HEK293 (cell line): Measurements from ENCODE around the gene SORL1.

ENCODE experiments used
- CTCF ChIA-PET: fragments of 350-600 bp; formaldehyde crosslinking; extraction: SDS; loops from one replicate; lab custom pipeline; 2021; ENCODE audit warnings: antibody characterized with exemption; lab: Yijun Ruan, JAX
- POLR2A ChIA-PET: fragments of 300-600 bp; formaldehyde crosslinking; extraction: SDS; loops from one replicate; lab custom pipeline; 2020; ENCODE audit warnings: antibody characterized with exemption, inconsistent platforms; lab: Yijun Ruan, JAX
- H3K27ac ChIP-seq: fragments of 200-500 bp; sonication (Bioruptor generic); 2 replicates; pipeline ENCODE4 v1.5.1; 2014; ENCODE audit warnings: low read depth, low read length, control low read depth, inconsistent platforms; ENCODE audit errors: extremely low read depth
- H3K36me3 ChIP-seq, 2 experiments: fragments of 200-500 bp in 1 of 2; sonication (Bioruptor generic) in 1 of 2; 1 replicate in 1 of 2; 2 replicates in 1 of 2; pipeline ENCODE4 v1.5.1; 2014 to 2017; ENCODE audit warnings: inconsistent platforms in 2 of 2, low read length in 2 of 2; ENCODE audit not compliant: control insufficient read depth in 2 of 2, insufficient read depth in 1 of 2
- H3K4me1 ChIP-seq: fragments of 200-500 bp; sonication (Bioruptor generic); 2 replicates; pipeline ENCODE4 v1.5.1; 2014; ENCODE audit warnings: mild to moderate bottlenecking, low read length, inconsistent platforms; ENCODE audit not compliant: control insufficient read depth, insufficient read depth
- H3K4me3 ChIP-seq: 2 replicates; pipeline ENCODE4 v1.5.1; 2011; ENCODE audit warnings: low read depth, mild to moderate bottlenecking, control low read depth, low read length, moderate library complexity
- H3K9me3 ChIP-seq: fragments of 200-500 bp; sonication (Bioruptor generic); 2 replicates; pipeline ENCODE4 v1.5.1; 2014; ENCODE audit warnings: low read depth, low read length, inconsistent platforms; ENCODE audit not compliant: control insufficient read depth, insufficient read depth
- GFI1B ChIP-seq: fragments of 450-650 bp; formaldehyde crosslinking; IDR thresholded peaks from 2 replicates; pipeline ENCODE4 v1.5.1; 2016; ENCODE audit warnings: missing biosample characterization, missing genetic modification characterization
- KLF9 ChIP-seq: fragments of 450-650 bp; formaldehyde crosslinking; IDR thresholded peaks from 2 replicates; pipeline ENCODE4 v1.5.1; 2016; ENCODE audit warnings: missing biosample characterization, missing genetic modification characterization, low read depth
- OSR2 ChIP-seq: fragments of 450-650 bp; formaldehyde crosslinking; IDR thresholded peaks from 2 replicates; pipeline ENCODE4 v1.5.1; 2016; ENCODE audit warnings: missing biosample characterization, missing genetic modification characterization
- OVOL3 ChIP-seq: fragments of 450-650 bp; formaldehyde crosslinking; IDR thresholded peaks from 2 replicates; pipeline ENCODE4 v1.5.1; 2016; ENCODE audit warnings: missing biosample characterization, missing genetic modification characterization
- SP3 ChIP-seq: fragments of 450-650 bp; formaldehyde crosslinking; IDR thresholded peaks from 2 replicates; pipeline ENCODE4 v1.5.1; 2016; ENCODE audit warnings: missing biosample characterization, missing genetic modification characterization
- WT1 ChIP-seq: fragments of 450-650 bp; formaldehyde crosslinking; IDR thresholded peaks from 2 replicates; pipeline ENCODE4 v1.5.1; 2016; ENCODE audit warnings: missing biosample characterization, missing genetic modification characterization
- YY2 ChIP-seq: fragments of 450-650 bp; formaldehyde crosslinking; IDR thresholded peaks from 2 replicates; pipeline ENCODE4 v1.5.1; 2016; ENCODE audit warnings: missing biosample characterization, missing genetic modification characterization
- ZBTB8A ChIP-seq: fragments of 450-650 bp; formaldehyde crosslinking; IDR thresholded peaks from 2 replicates; pipeline ENCODE4 v1.5.1; 2016; ENCODE audit warnings: missing biosample characterization, missing genetic modification characterization
- ZFP69B ChIP-seq: fragments of 450-650 bp; formaldehyde crosslinking; IDR thresholded peaks from 2 replicates; pipeline ENCODE4 v1.5.1; 2016; ENCODE audit warnings: missing biosample characterization, missing genetic modification characterization
- ZIC2 ChIP-seq: fragments of 450-650 bp; formaldehyde crosslinking; IDR thresholded peaks from 2 replicates; pipeline ENCODE4 v1.5.1; 2016; ENCODE audit warnings: missing biosample characterization, missing genetic modification characterization
- ZNF140 ChIP-seq: fragments of 450-650 bp; formaldehyde crosslinking; IDR thresholded peaks from 2 replicates; pipeline ENCODE4 v1.5.1; 2016; ENCODE audit warnings: missing biosample characterization, missing genetic modification characterization
- ZNF202 ChIP-seq: fragments of 450-650 bp; formaldehyde crosslinking; IDR thresholded peaks from 2 replicates; pipeline ENCODE4 v1.5.1; 2016; ENCODE audit warnings: missing biosample characterization, missing genetic modification characterization, borderline replicate concordance
- ZNF223 ChIP-seq: fragments of 450-650 bp; formaldehyde crosslinking; IDR thresholded peaks from 2 replicates; pipeline ENCODE4 v1.5.1; 2016; ENCODE audit warnings: missing biosample characterization, missing genetic modification characterization
- ZNF24 ChIP-seq: fragments of 450-650 bp; formaldehyde crosslinking; IDR thresholded peaks from 2 replicates; pipeline ENCODE4 v1.5.1; 2016; ENCODE audit warnings: missing biosample characterization, missing genetic modification characterization
- ZNF423 ChIP-seq: fragments of 450-650 bp; formaldehyde crosslinking; IDR thresholded peaks from 2 replicates; pipeline ENCODE4 v1.5.1; 2016; ENCODE audit warnings: missing biosample characterization, missing genetic modification characterization
- ZNF426 ChIP-seq: fragments of 450-650 bp; formaldehyde crosslinking; IDR thresholded peaks from 2 replicates; pipeline ENCODE4 v1.5.1; 2017; ENCODE audit warnings: missing biosample characterization, missing genetic modification characterization, mild to moderate bottlenecking, inconsistent platforms, moderate library complexity
- ZNF473 ChIP-seq: fragments of 450-650 bp; formaldehyde crosslinking; IDR thresholded peaks from 2 replicates; pipeline ENCODE4 v1.5.1; 2017; ENCODE audit warnings: missing biosample characterization, missing genetic modification characterization
- ZNF548 ChIP-seq: fragments of 450-650 bp; formaldehyde crosslinking; IDR thresholded peaks from 2 replicates; pipeline ENCODE4 v1.5.1; 2016; ENCODE audit warnings: missing biosample characterization, missing genetic modification characterization
- ZNF549 ChIP-seq: fragments of 450-650 bp; IDR thresholded peaks from 2 replicates; pipeline ENCODE4 v1.5.1; 2018; ENCODE audit warnings: missing biosample characterization, missing genetic modification characterization, mild to moderate bottlenecking, inconsistent platforms, moderate library complexity
- ZNF571 ChIP-seq: fragments of 450-650 bp; formaldehyde crosslinking; IDR thresholded peaks from 2 replicates; pipeline ENCODE4 v1.5.0; 2017; ENCODE audit warnings: missing biosample characterization, missing genetic modification characterization
- ZNF585B ChIP-seq: fragments of 450-650 bp; formaldehyde crosslinking; IDR thresholded peaks from 2 replicates; pipeline ENCODE4 v1.5.1; 2016; ENCODE audit warnings: missing biosample characterization, missing genetic modification characterization
- ZNF791 ChIP-seq: fragments of 450-650 bp; formaldehyde crosslinking; IDR thresholded peaks from 2 replicates; pipeline ENCODE4 v1.5.1; 2016; ENCODE audit warnings: missing biosample characterization, missing genetic modification characterization
- ZSCAN30 ChIP-seq: fragments of 450-650 bp; IDR thresholded peaks from 2 replicates; pipeline ENCODE4 v1.5.1; 2018; ENCODE audit warnings: missing biosample characterization, mild to moderate bottlenecking, missing genetic modification characterization, moderate library complexity
- TF ChIP-seq, protein P1 (sequence below): fragments of 450-650 bp; formaldehyde crosslinking; IDR thresholded peaks from 2 replicates; pipeline ENCODE4 v1.5.1; 2016; ENCODE audit warnings: missing biosample characterization, missing genetic modification characterization
- TF ChIP-seq, protein P2 (sequence below): fragments of 450-650 bp; formaldehyde crosslinking; IDR thresholded peaks from 2 replicates; pipeline ENCODE4 v1.5.1; 2017; ENCODE audit warnings: missing biosample characterization, missing genetic modification characterization
- TF ChIP-seq, protein P3 (sequence below): fragments of 450-650 bp; IDR thresholded peaks from 2 replicates; pipeline ENCODE4 v1.5.1; 2018; ENCODE audit warnings: missing biosample characterization, missing genetic modification characterization
- TF ChIP-seq, protein P4 (sequence below): fragments of 450-650 bp; formaldehyde crosslinking; IDR thresholded peaks from 2 replicates; pipeline ENCODE4 v1.5.1; 2016; ENCODE audit warnings: missing biosample characterization, missing genetic modification characterization

SORL1 gene

DNA sequence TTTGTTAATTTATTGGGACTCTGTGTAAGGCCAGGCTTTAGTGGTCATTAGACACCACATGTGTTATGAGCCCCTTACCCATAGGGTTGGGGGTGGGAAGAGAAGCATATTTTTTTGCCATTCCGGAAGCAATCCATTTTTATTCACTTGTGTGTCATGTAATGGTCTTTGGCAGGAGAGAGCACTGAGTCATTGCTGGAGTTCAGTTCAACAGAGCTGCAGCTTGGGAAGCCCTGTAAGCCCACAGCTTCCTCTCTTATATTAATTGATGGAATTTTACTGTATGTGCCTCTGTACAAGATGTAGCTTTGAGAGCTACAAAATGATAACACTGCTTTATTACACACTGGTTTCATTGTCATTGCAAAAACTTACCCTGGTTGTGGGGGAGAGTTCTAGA, 177.9 kb downstream of the SORL1 start:
- POLR2A ChIA-PET = no interaction called here
- H3K27ac ChIP-seq = no peak overlapping the region

DNA sequence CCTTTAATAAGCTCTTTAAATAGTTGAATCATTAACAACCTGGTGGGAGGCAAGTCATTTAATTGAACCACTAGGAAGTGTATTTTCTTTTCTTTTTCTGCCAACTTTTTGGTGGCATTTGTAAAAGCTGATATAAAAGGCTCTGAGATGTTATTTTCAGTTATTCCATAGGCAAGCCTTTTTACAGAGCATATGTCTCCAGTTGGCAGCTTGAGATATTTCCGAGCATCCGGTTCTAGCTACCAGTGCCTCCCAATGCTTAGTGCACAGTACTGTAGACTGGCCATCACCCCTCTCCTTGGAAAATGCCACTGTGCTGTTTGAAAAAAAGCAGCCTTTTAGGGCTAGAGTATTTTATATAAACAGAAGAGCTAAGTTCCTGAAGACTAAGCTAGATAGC, 179.3 kb downstream of the SORL1 start:
- Histone ChIP-seq H3K36me3 (no peaks in the 10 kb centered on the region), H3K4me3 (no peak overlapping the region), H3K4me1 (no peaks in the 10 kb centered on the region; the same call in 1 of the 2 replicates), H3K27ac (no peak overlapping the region), H3K9me3 (no peaks in the 10 kb centered on the region)
- CTCF ChIA-PET = interaction anchor here (0.6 to 1.1 kb wide), 3 partner anchors 24 to 652 kb away, joined by 3 read pairs; no protein-coding TSS in a partner anchor
- POLR2A ChIA-PET = no interaction called here
- TF ChIP-seq ZNF549 (tag by site-specific recombination) = no peak
- TF ChIP-seq ZNF202 = no peak
- TF ChIP-seq YY2 (tag by site-specific recombination) = no peak
- no peak for TF ChIP-seq KLF9 (tag by site-specific recombination)
- TF ChIP-seq ZNF548 (tag by site-specific recombination) = no peak
- no peak for TF ChIP-seq ZIC2
- no peak for TF ChIP-seq OSR2 (tag by site-specific recombination)
- TF ChIP-seq ZNF473 (tag by site-specific recombination) = no peak
- no peak for TF ChIP-seq OVOL3 (tag by site-specific recombination)
- TF ChIP-seq, protein P1, sequence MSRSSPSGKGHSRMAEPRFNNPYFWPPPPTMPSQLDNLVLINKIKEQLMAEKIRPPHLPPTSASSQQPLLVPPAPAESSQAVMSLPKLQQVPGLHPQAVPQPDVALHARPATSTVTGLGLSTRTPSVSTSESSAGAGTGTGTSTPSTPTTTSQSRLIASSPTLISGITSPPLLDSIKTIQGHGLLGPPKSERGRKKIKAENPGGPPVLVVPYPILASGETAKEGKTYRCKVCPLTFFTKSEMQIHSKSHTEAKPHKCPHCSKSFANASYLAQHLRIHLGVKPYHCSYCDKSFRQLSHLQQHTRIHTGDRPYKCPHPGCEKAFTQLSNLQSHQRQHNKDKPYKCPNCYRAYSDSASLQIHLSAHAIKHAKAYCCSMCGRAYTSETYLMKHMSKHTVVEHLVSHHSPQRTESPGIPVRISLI = no peak
- TF ChIP-seq ZNF571 (tag by site-specific recombination) = no peak
- no peak for TF ChIP-seq ZBTB8A (tag by site-specific recombination)
- no peak for TF ChIP-seq ZNF791 (tag by site-specific recombination)
- TF ChIP-seq ZNF140 (tag by site-specific recombination) = no peak
- TF ChIP-seq GFI1B (tag by site-specific recombination) = no peak
- no peak for TF ChIP-seq ZNF426 (tag by site-specific recombination)
- TF ChIP-seq, all 188 proteins: peak for 0

More for the DNA sequence above, 177.9 kb downstream of the SORL1 start:
- no peaks in the 10 kb centered on the region for H3K36me3 ChIP-seq
- H3K4me3 ChIP-seq = no peak overlapping the region
- TF ChIP-seq, protein P2, sequence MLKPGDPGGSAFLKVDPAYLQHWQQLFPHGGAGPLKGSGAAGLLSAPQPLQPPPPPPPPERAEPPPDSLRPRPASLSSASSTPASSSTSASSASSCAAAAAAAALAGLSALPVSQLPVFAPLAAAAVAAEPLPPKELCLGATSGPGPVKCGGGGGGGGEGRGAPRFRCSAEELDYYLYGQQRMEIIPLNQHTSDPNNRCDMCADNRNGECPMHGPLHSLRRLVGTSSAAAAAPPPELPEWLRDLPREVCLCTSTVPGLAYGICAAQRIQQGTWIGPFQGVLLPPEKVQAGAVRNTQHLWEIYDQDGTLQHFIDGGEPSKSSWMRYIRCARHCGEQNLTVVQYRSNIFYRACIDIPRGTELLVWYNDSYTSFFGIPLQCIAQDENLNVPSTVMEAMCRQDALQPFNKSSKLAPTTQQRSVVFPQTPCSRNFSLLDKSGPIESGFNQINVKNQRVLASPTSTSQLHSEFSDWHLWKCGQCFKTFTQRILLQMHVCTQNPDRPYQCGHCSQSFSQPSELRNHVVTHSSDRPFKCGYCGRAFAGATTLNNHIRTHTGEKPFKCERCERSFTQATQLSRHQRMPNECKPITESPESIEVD (tag by site-specific recombination) = no peak
- TF ChIP-seq ZSCAN30 (no peak), SP3 (tag by site-specific recombination) (no peak), ZNF223 (tag by site-specific recombination) (no peak), WT1 (tag by site-specific recombination) (no peak), ZNF24 (tag by site-specific recombination) (no peak), ZNF585B (tag by site-specific recombination) (no peak), ZNF423 (tag by site-specific recombination) (no peak), ZFP69B (tag by site-specific recombination) (no peak)
- TF ChIP-seq, protein P3, sequence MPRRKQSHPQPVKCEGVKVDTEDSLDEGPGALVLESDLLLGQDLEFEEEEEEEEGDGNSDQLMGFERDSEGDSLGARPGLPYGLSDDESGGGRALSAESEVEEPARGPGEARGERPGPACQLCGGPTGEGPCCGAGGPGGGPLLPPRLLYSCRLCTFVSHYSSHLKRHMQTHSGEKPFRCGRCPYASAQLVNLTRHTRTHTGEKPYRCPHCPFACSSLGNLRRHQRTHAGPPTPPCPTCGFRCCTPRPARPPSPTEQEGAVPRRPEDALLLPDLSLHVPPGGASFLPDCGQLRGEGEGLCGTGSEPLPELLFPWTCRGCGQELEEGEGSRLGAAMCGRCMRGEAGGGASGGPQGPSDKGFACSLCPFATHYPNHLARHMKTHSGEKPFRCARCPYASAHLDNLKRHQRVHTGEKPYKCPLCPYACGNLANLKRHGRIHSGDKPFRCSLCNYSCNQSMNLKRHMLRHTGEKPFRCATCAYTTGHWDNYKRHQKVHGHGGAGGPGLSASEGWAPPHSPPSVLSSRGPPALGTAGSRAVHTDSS (tag by site-specific recombination) = no peak
- TF ChIP-seq, protein P4, sequence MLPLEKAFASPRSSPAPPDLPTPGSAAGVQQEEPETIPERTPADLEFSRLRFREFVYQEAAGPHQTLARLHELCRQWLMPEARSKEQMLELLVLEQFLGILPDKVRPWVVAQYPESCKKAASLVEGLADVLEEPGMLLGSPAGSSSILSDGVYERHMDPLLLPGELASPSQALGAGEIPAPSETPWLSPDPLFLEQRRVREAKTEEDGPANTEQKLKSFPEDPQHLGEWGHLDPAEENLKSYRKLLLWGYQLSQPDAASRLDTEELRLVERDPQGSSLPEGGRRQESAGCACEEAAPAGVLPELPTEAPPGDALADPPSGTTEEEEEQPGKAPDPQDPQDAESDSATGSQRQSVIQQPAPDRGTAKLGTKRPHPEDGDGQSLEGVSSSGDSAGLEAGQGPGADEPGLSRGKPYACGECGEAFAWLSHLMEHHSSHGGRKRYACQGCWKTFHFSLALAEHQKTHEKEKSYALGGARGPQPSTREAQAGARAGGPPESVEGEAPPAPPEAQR (tag by site-specific recombination) = no peak
- no peaks in the 10 kb centered on the region for H3K4me1 ChIP-seq
- H3K9me3 ChIP-seq = no peaks in the 10 kb centered on the region
- CTCF ChIA-PET = no interaction called here
